Cortex of kidney (tissue), 1 donor: ENCODE measurements around the gene RUNX1.

ENCODE experiments used
- DNase-seq: peaks from one replicate; lab custom pipeline; 2025; lab: John Stamatoyannopoulos, UW

RUNX1 gene

GRCh38 chr21:34923626-34924025, 125.5 kb downstream of the RUNX1 start:
- DNase-seq: no peak

- no peak for DNase-seq
These were observed 125.9 kb downstream of the RUNX1 start for GRCh38 chr21:34923202-34923601.

- DNase-seq: no peak
These were observed 126.6 kb downstream of the RUNX1 start for GRCh38 chr21:34922479-34922878.

GRCh38 chr21:34921151-34921550, 128.0 kb downstream of the RUNX1 start:
- DNase-seq: no peak

- DNase-seq: no peak
These were observed 129.7 kb downstream of the RUNX1 start for GRCh38 chr21:34919406-34919805.

- DNase-seq: no peak
These were observed 132.7 kb downstream of the RUNX1 start for GRCh38 chr21:34916446-34916845.

- no peak for DNase-seq
These were observed 133.7 kb downstream of the RUNX1 start for GRCh38 chr21:34915364-34915841.

GRCh38 chr21:34914239-34914638, 134.9 kb downstream of the RUNX1 start:
- DNase-seq: no peak

- no peak for DNase-seq
These were observed 135.3 kb downstream of the RUNX1 start for GRCh38 chr21:34913811-34914210.

GRCh38 chr21:34912022-34912945, 136.8 kb downstream of the RUNX1 start:
- DNase-seq: no peak

GRCh38 chr21:34911360-34911759, 137.7 kb downstream of the RUNX1 start:
- DNase-seq: no peak

GRCh38 chr21:34910396-34910795, 138.7 kb downstream of the RUNX1 start:
- no peak for DNase-seq

- no peak for DNase-seq
These were observed 139.4 kb downstream of the RUNX1 start for GRCh38 chr21:34909492-34910292.

- DNase-seq: no peak
These were observed 140.6 kb downstream of the RUNX1 start for GRCh38 chr21:34908419-34909055.

- DNase-seq: no peak
These were observed 141.4 kb downstream of the RUNX1 start for GRCh38 chr21:34907461-34908418.

GRCh38 chr21:34906401-34906800, 142.7 kb downstream of the RUNX1 start:
- DNase-seq: no peak

GRCh38 chr21:34905218-34905537, 143.9 kb downstream of the RUNX1 start:
- DNase-seq: no peak

GRCh38 chr21:34904526-34905217, 144.4 kb downstream of the RUNX1 start:
- no peak for DNase-seq

- DNase-seq: no peak
These were observed 148.7 kb downstream of the RUNX1 start for GRCh38 chr21:34900376-34900775.

GRCh38 chr21:34899760-34900159, 149.3 kb downstream of the RUNX1 start:
- no peak for DNase-seq

- no peak for DNase-seq
These were observed 149.8 kb downstream of the RUNX1 start for GRCh38 chr21:34899302-34899701.
